Measurements from ENCODE around the gene ASB17.
"Not testable (repeated sequence)": the region's sequence is repeated elsewhere in the genome, so short reads cannot be mapped to it uniquely, and the experiment has no call there.

Gene ASB17

GRCh38 chr1:75932304-75932703 is at the start of gene ASB17:
ASB17 (minus strand) TSS chr1:75932404; CDS start chr1:75932291, 113 bp downstream.
- DNase-seq (ENCODE audit: low spot score) = no peak

GRCh38 chr1:75980972-75981897 is 49.0 kb upstream of the ASB17 start:
- DNase-seq (ENCODE audit: low spot score) = no peak

GRCh38 chr1:75970631-75971030 is 38.4 kb upstream of the ASB17 start:
- DNase-seq (ENCODE audit: low spot score) = no peak

- DNase-seq (ENCODE audit: low spot score) = no peak
Observed at GRCh38 chr1:75969550-75969949, 37.3 kb upstream of the ASB17 start.

- DNase-seq (ENCODE audit: low spot score) = no peak
Observed at GRCh38 chr1:75967719-75968118, 35.5 kb upstream of the ASB17 start.

- DNase-seq (ENCODE audit: low spot score) = no peak
Observed at GRCh38 chr1:75964760-75965408, 32.7 kb upstream of the ASB17 start.

GRCh38 chr1:75964110-75964759 is 32.0 kb upstream of the ASB17 start:
- not testable (repeated sequence) for DNase-seq (ENCODE audit: low spot score)

- no peak for DNase-seq (ENCODE audit: low spot score)
Observed at GRCh38 chr1:75954586-75954985, 22.4 kb upstream of the ASB17 start.

- DNase-seq (ENCODE audit: low spot score) = no peak
Observed at GRCh38 chr1:75953461-75953860, 21.3 kb upstream of the ASB17 start.

GRCh38 chr1:75952016-75952415 is 19.8 kb upstream of the ASB17 start:
- DNase-seq (ENCODE audit: low spot score) = no peak

- DNase-seq (ENCODE audit: low spot score) = no peak
Observed at GRCh38 chr1:75950176-75950575, 18.0 kb upstream of the ASB17 start.

GRCh38 chr1:75943037-75943436 is 10.8 kb upstream of the ASB17 start:
- not testable (repeated sequence) for DNase-seq (ENCODE audit: low spot score)

GRCh38 chr1:75937034-75937433 is 4.8 kb upstream of the ASB17 start:
- no peak for DNase-seq (ENCODE audit: low spot score)

GRCh38 chr1:75922698-75923097 is 9.5 kb downstream of the ASB17 start:
- DNase-seq (ENCODE audit: low spot score) = no peak

- DNase-seq (ENCODE audit: low spot score) = no peak
Observed at GRCh38 chr1:75916834-75917233, 15.4 kb downstream of the ASB17 start.

- DNase-seq (ENCODE audit: low spot score) = peak; percentile 8
Observed at GRCh38 chr1:75908717-75909152, 23.5 kb downstream of the ASB17 start.

GRCh38 chr1:75901371-75901770 is 30.8 kb downstream of the ASB17 start:
- no peak for DNase-seq (ENCODE audit: low spot score)

GRCh38 chr1:75884437-75884836 is 47.8 kb downstream of the ASB17 start:
- DNase-seq (ENCODE audit: low spot score) = no peak

GRCh38 chr1:75879985-75880384 is 52.2 kb downstream of the ASB17 start:
- no peak for DNase-seq (ENCODE audit: low spot score)

- DNase-seq (ENCODE audit: low spot score) = no peak
Observed at GRCh38 chr1:75870951-75871350, 61.3 kb downstream of the ASB17 start.

All from cerebellar cortex (tissue), 1 donor.